ENCODE measurements around the gene KCNQ1.

DNA sequence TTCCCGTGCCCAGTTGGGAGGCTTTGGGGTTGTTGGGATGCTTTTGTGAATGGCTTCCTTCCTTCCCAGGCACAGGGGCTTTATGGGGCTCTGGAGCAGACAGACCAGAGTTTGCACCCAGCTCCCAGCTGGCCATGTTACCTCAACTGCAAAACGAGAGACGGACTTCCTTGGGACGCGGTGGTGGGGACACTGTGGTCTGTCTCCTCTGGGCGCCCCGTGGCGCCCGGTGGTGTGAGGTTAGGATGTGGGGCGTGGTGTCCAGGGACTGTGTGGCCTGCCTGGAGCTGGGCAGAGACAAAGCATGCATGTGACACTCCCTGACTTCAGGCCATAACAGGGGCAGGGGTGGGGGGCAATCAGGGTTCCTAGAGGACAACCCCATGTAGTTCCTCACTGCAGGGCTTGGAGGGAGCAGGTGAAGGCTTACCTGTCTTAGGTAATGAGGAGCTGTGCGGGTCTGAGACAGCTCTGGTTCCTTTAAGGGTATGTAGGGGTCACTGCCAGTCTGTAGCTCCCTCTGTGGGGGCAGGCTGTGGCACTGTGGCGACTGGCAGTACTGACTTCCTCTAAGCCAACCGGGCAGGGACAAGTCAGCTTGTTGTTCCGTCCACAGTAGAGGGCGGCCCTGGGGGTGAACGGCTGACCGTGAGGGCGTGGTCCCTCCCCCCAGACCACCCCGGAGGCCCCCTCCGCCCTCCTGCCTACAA, 14.4 kb downstream of the KCNQ1 start:
- no peak for TF ChIP-seq POLR2AphosphoS5 (IDR thresholded peaks at IDR 0.05; ENCODE audit: low read depth, low read length)
- TF ChIP-seq POLR2A (IDR thresholded peaks at IDR 0.05; ENCODE audit: borderline replicate concordance, extremely low read depth, insufficient read depth, insufficient read length) = no peak
- TF ChIP-seq, protein P1, sequence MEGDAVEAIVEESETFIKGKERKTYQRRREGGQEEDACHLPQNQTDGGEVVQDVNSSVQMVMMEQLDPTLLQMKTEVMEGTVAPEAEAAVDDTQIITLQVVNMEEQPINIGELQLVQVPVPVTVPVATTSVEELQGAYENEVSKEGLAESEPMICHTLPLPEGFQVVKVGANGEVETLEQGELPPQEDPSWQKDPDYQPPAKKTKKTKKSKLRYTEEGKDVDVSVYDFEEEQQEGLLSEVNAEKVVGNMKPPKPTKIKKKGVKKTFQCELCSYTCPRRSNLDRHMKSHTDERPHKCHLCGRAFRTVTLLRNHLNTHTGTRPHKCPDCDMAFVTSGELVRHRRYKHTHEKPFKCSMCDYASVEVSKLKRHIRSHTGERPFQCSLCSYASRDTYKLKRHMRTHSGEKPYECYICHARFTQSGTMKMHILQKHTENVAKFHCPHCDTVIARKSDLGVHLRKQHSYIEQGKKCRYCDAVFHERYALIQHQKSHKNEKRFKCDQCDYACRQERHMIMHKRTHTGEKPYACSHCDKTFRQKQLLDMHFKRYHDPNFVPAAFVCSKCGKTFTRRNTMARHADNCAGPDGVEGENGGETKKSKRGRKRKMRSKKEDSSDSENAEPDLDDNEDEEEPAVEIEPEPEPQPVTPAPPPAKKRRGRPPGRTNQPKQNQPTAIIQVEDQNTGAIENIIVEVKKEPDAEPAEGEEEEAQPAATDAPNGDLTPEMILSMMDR (IDR thresholded peaks at IDR 0.05 in 2 of 3, conservative IDR thresholded peaks at IDR 0.05 in 1 of 3; ENCODE audit: borderline replicate concordance in 1 of 3, insufficient read depth in 1 of 3, low read depth in 2 of 3, low read length in 2 of 3) = no peak
- no peak for TF ChIP-seq EZH2 (IDR thresholded peaks at IDR 0.05)
- TF ChIP-seq, protein P2, sequence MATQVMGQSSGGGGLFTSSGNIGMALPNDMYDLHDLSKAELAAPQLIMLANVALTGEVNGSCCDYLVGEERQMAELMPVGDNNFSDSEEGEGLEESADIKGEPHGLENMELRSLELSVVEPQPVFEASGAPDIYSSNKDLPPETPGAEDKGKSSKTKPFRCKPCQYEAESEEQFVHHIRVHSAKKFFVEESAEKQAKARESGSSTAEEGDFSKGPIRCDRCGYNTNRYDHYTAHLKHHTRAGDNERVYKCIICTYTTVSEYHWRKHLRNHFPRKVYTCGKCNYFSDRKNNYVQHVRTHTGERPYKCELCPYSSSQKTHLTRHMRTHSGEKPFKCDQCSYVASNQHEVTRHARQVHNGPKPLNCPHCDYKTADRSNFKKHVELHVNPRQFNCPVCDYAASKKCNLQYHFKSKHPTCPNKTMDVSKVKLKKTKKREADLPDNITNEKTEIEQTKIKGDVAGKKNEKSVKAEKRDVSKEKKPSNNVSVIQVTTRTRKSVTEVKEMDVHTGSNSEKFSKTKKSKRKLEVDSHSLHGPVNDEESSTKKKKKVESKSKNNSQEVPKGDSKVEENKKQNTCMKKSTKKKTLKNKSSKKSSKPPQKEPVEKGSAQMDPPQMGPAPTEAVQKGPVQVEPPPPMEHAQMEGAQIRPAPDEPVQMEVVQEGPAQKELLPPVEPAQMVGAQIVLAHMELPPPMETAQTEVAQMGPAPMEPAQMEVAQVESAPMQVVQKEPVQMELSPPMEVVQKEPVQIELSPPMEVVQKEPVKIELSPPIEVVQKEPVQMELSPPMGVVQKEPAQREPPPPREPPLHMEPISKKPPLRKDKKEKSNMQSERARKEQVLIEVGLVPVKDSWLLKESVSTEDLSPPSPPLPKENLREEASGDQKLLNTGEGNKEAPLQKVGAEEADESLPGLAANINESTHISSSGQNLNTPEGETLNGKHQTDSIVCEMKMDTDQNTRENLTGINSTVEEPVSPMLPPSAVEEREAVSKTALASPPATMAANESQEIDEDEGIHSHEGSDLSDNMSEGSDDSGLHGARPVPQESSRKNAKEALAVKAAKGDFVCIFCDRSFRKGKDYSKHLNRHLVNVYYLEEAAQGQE (IDR thresholded peaks at IDR 0.05; ENCODE audit: low read depth) = no peak
- TF ChIP-seq SRF (IDR thresholded peaks at IDR 0.05; ENCODE audit: low read depth) = no peak
- TF ChIP-seq SIN3A (IDR thresholded peaks at IDR 0.05; ENCODE audit: low read depth) = no peak
- TF ChIP-seq JUND (IDR thresholded peaks at IDR 0.05) = no peak
- no peak for TF ChIP-seq EZH2phosphoT487 (IDR thresholded peaks at IDR 0.05; ENCODE audit: borderline replicate concordance)
- TF ChIP-seq, protein P3, sequence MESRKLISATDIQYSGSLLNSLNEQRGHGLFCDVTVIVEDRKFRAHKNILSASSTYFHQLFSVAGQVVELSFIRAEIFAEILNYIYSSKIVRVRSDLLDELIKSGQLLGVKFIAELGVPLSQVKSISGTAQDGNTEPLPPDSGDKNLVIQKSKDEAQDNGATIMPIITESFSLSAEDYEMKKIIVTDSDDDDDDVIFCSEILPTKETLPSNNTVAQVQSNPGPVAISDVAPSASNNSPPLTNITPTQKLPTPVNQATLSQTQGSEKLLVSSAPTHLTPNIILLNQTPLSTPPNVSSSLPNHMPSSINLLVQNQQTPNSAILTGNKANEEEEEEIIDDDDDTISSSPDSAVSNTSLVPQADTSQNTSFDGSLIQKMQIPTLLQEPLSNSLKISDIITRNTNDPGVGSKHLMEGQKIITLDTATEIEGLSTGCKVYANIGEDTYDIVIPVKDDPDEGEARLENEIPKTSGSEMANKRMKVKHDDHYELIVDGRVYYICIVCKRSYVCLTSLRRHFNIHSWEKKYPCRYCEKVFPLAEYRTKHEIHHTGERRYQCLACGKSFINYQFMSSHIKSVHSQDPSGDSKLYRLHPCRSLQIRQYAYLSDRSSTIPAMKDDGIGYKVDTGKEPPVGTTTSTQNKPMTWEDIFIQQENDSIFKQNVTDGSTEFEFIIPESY (IDR thresholded peaks at IDR 0.05; ENCODE audit: extremely low read depth, insufficient replicate concordance, low read length) = no peak
- no peak for TF ChIP-seq CEBPB (IDR thresholded peaks at IDR 0.05; ENCODE audit: low read depth)
- TF ChIP-seq RAD21 (IDR thresholded peaks at IDR 0.05; ENCODE audit: low read depth) = no peak
